ENCODE results near the gene DSN1.

DSN1 gene

GRCh38 chr20:36709126-36709525 lies 64.4 kb downstream of the DSN1 start:
- no peak for TF ChIP-seq CTCF (conservative IDR thresholded peaks at IDR 0.05; ENCODE audit: low read length)

GRCh38 chr20:36703530-36703929 lies 70.0 kb downstream of the DSN1 start:
- DNase-seq (ENCODE audit: low read depth) = no peak
- TF ChIP-seq CTCF (conservative IDR thresholded peaks at IDR 0.05; ENCODE audit: low read length) = no peak

More at GRCh38 chr20:36709126-36709525, 64.4 kb downstream of the DSN1 start:
- H3K4me3 ChIP-seq (ENCODE audit: low read length) = no peak overlapping the region
- no peak for DNase-seq (ENCODE audit: low read depth)

More at GRCh38 chr20:36703530-36703929, 70.0 kb downstream of the DSN1 start:
- H3K4me3 ChIP-seq (ENCODE audit: low read length) = no peak overlapping the region

Measured in AG10803 (cell line).